Natural killer cell (primary cell): ENCODE measurements around the gene FBH1. TPM values are rescaled to one million over a fixed set of nuclear protein-coding genes. Genes with fewer than 3 reads are reported as not detected.

ENCODE experiments used
- ATAC-seq, 3 donors: fragments of 150-1000 bp in 2 of 3; fragments of 200-7000 bp in 1 of 3; cut with Tn5 transposase; 1 replicate in 1 of 3; 2 replicates in 2 of 3; pipeline ENCODE4 v1.10.0; 2021; ENCODE audit warnings: mild to moderate bottlenecking in 2 of 3, moderate library complexity in 2 of 3
- DNase-seq, 2 donors: peaks; one replicate each; pipeline versions ENCODE4 v3.0.0 to v3.0.0-alpha.2; 2013 to 2021; ENCODE audit warnings: mixed read lengths in 1 of 2
- H3K27ac ChIP-seq: one replicate; pipeline ENCODE4 v1.5.1; 2013; ENCODE audit warnings: mild to moderate bottlenecking, low read length
- H3K27me3 ChIP-seq: one replicate; pipeline ENCODE4 v1.6.1; 2013; ENCODE audit warnings: low read length; ENCODE audit not compliant: control insufficient read depth, insufficient read depth
- H3K36me3 ChIP-seq: one replicate; pipeline ENCODE4 v1.6.1; 2013; ENCODE audit warnings: low read length; ENCODE audit not compliant: control insufficient read depth, insufficient read depth
- H3K4me1 ChIP-seq: one replicate; pipeline ENCODE4 v1.6.1; 2013; ENCODE audit warnings: low read length; ENCODE audit not compliant: control insufficient read depth, insufficient read depth
- H3K4me3 ChIP-seq: one replicate; pipeline ENCODE4 v1.5.1; 2013; ENCODE audit warnings: low read length
- H3K9me3 ChIP-seq: one replicate; pipeline ENCODE4 v1.6.1; 2013; ENCODE audit warnings: low read length; ENCODE audit not compliant: control insufficient read depth, insufficient read depth
- H3K27ac Mint-ChIP-seq, 2 donors: one replicate each; pipeline ENCODE4 v1.8.0; 2022; ENCODE audit warnings: mild to moderate bottlenecking in 2 of 2, mixed read lengths in 2 of 2, moderate library complexity in 1 of 2
- H3K27me3 Mint-ChIP-seq, 2 donors: one replicate each; pipeline ENCODE4 v1.8.0; 2022; ENCODE audit warnings: low read depth in 2 of 2, mixed read lengths in 2 of 2
- H3K36me3 Mint-ChIP-seq: one replicate; pipeline ENCODE4 v1.8.0; 2022; ENCODE audit warnings: mixed read lengths
- H3K4me1 Mint-ChIP-seq, 2 donors: one replicate each; pipeline ENCODE4 v1.8.0; 2022; ENCODE audit warnings: mixed read lengths in 2 of 2
- H3K4me3 Mint-ChIP-seq: one replicate; pipeline ENCODE4 v1.8.0; 2022; ENCODE audit warnings: mild to moderate bottlenecking, moderate library complexity, mixed read lengths
- H3K9me3 Mint-ChIP-seq, 2 donors: one replicate each; pipeline ENCODE4 v1.8.0; 2022; ENCODE audit warnings: mixed read lengths in 2 of 2
- CTCF ChIP-seq: fragments of 200-600 bp; IDR thresholded peaks from one replicate; pipeline ENCODE4 v1.8.0; 2022; ENCODE audit warnings: antibody characterized with exemption
- WGBS: methylation state at CpG from one replicate; pipeline ENCODE4 v1.1.7; 2013; ENCODE audit warnings: missing lambda C conversion rate; ENCODE audit not compliant: insufficient coverage; 5-methylcytosine and 5-hydroxymethylcytosine counted together
- intact Hi-C: fragments of 100-400 bp; cut with micrococcal nuclease; formaldehyde crosslinking; loops from one replicate; pipeline ENCODE4 v1.14.2; 2022
- total RNA-seq, 4 donors: library from RNA; stranded (reverse); fragments of 120-200 nt in 1 of 4; gene quantifications; one replicate each; pipeline versions ENCODE4 v1.2.3 to v1.2.4, GENCODE V29; 2013 to 2022

FBH1 gene
- total RNA-seq, 3 donors from 2014 or later (not counting 1 experiment from before 2014, with no cell fraction given): 49.3 to 64.9 (median 62.7) TPM

DNA sequence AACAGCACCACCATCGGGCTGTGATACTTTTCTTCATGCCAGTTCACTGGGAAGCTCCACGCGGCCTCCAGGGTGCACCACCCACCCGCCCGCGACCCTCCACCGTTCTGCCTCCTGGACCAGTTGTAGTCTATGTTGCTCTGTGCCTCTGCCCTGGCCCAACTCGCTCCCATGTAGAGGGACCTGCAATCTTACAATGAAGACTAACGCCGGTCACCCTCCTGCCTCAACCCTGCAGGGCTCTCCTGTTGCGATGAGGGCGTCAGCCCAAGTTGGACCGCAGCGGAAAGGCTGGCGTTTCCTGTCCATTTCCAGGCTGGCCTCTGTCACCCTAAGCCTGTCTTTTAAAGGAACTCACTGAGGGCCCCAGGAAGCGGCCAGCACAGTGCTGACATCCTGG is 52.4 kb downstream of the FBH1 start:
- H3K4me3 Mint-ChIP-seq: no peak overlapping the region
- intact Hi-C loops: no loop called here
- H3K4me1 Mint-ChIP-seq: peaks cover 8 to 11% of the 10 kb centered on the region in 2 donors
- DNase-seq (no peak), ATAC-seq (peak in 2 of 3 donors; percentile 10 to 33)
- no peak overlapping the region for H3K27ac ChIP-seq
- no peaks in the 10 kb centered on the region for H3K27me3 ChIP-seq
- no peaks in the 10 kb centered on the region for H3K9me3 Mint-ChIP-seq
- 66% methylated on average over 16 of the region's 16 CpGs for WGBS
- H3K36me3 ChIP-seq: peaks cover 12% of the 10 kb centered on the region
- H3K9me3 ChIP-seq: no peaks in the 10 kb centered on the region
- no peak overlapping the region for H3K4me3 ChIP-seq
- no peak for TF ChIP-seq CTCF
- H3K36me3 Mint-ChIP-seq: no peaks in the 10 kb centered on the region
- H3K27ac Mint-ChIP-seq: no peak overlapping the region
- no peaks in the 10 kb centered on the region for H3K27me3 Mint-ChIP-seq
- peaks cover 19% of the 10 kb centered on the region for H3K4me1 ChIP-seq

DNA sequence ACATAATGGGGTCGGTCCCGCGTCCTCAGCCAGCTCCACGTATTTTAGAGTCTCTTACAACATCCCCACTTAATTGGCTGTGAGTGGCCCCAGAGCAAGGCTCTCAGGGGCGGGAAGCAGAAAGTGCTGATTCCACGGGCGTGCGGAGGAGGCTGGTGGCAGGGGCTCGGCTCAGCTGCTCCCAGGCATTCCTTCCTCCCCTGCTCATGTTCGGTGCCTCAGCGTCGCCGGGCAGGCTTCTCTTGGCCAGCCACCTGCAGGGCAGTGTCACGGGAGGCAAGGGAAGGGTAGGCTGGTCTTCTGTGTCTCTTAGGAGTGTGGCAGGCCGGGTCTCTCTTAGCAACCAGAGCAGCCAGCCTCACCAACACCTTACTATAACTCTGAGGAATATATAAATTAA is 53.5 kb downstream of the FBH1 start:
- peaks cover 8 to 11% of the 10 kb centered on the region in 2 donors for H3K4me1 Mint-ChIP-seq
- WGBS: 91% methylated on average over 13 of the region's 15 CpGs
- Histone ChIP-seq H3K4me3 (no peak overlapping the region), H3K9me3 (no peaks in the 10 kb centered on the region), H3K27me3 (no peaks in the 10 kb centered on the region), H3K27ac (no peak overlapping the region), H3K36me3 (peaks cover 1% of the 10 kb centered on the region), H3K4me1 (peaks cover 19% of the 10 kb centered on the region)
- ATAC-seq (no peak), DNase-seq (no peak)
- intact Hi-C loops: no loop called here
- no peak overlapping the region for H3K4me3 Mint-ChIP-seq
- no peak overlapping the region for H3K27ac Mint-ChIP-seq
- no peaks in the 10 kb centered on the region for H3K9me3 Mint-ChIP-seq
- TF ChIP-seq CTCF: no peak
- H3K27me3 Mint-ChIP-seq: no peaks in the 10 kb centered on the region
- H3K36me3 Mint-ChIP-seq: no peaks in the 10 kb centered on the region

- no peak for ATAC-seq
- Histone ChIP-seq H3K27me3 (no peaks in the 10 kb centered on the region), H3K36me3 (no peaks in the 10 kb centered on the region), H3K4me1 (peaks cover 19% of the 10 kb centered on the region), H3K9me3 (no peaks in the 10 kb centered on the region), H3K4me3 (no peak overlapping the region), H3K27ac (no peak overlapping the region)
- DNase-seq: no peak
- Mint-ChIP-seq H3K36me3 (no peaks in the 10 kb centered on the region), H3K27me3 (no peaks in the 10 kb centered on the region), H3K4me1 (peaks cover 11 to 14% of the 10 kb centered on the region in 2 donors), H3K27ac (no peak overlapping the region), H3K4me3 (peak overlapping the region; percentile 35), H3K9me3 (no peaks in the 10 kb centered on the region)
- TF ChIP-seq CTCF: no peak
- WGBS: 92% methylated on average over 7 of the region's 7 CpGs
- intact Hi-C loops: no loop called here
Measured at GRCh38 chr10:5944389-5945189, 54.5 kb downstream of the FBH1 start.

- Mint-ChIP-seq H3K4me1 (peaks cover 11 to 14% of the 10 kb centered on the region in 2 donors), H3K4me3 (no peak overlapping the region), H3K27ac (no peak overlapping the region), H3K9me3 (no peaks in the 10 kb centered on the region), H3K36me3 (no peaks in the 10 kb centered on the region), H3K27me3 (no peaks in the 10 kb centered on the region)
- H3K4me1 ChIP-seq: peaks cover 19% of the 10 kb centered on the region
- 85% methylated on average over 9 of the region's 9 CpGs for WGBS
- no peaks in the 10 kb centered on the region for H3K36me3 ChIP-seq
- intact Hi-C loops: no loop called here
- DNase-seq: no peak
- H3K27me3 ChIP-seq: no peaks in the 10 kb centered on the region
- no peak for ATAC-seq
- no peak overlapping the region for H3K4me3 ChIP-seq
- TF ChIP-seq CTCF: no peak
- H3K9me3 ChIP-seq: no peaks in the 10 kb centered on the region
- H3K27ac ChIP-seq: no peak overlapping the region
Measured at GRCh38 chr10:5945190-5945509, 55.1 kb downstream of the FBH1 start.
